ENCODE results near the gene SLC16A7.

DNA sequence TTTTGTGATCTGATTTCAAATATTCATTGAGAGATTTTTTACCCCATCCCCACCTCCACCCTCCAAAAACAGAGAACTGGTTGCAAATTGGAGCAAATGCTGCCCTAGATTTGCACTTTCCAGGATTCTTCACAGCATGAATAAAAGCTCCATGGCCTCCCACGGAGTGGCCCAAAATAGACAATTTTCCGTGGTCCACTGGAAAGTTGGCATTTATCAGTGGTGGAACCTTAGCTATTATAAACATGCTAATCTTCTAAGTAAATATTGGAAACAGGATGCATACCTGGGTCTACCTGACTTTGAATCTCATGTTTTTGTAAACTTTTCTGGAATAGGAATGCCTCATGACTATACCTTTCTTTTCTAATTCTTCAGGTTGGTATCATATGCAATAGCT is 123.9 kb downstream of the SLC16A7 start:
- TF ChIP-seq, protein P1, sequence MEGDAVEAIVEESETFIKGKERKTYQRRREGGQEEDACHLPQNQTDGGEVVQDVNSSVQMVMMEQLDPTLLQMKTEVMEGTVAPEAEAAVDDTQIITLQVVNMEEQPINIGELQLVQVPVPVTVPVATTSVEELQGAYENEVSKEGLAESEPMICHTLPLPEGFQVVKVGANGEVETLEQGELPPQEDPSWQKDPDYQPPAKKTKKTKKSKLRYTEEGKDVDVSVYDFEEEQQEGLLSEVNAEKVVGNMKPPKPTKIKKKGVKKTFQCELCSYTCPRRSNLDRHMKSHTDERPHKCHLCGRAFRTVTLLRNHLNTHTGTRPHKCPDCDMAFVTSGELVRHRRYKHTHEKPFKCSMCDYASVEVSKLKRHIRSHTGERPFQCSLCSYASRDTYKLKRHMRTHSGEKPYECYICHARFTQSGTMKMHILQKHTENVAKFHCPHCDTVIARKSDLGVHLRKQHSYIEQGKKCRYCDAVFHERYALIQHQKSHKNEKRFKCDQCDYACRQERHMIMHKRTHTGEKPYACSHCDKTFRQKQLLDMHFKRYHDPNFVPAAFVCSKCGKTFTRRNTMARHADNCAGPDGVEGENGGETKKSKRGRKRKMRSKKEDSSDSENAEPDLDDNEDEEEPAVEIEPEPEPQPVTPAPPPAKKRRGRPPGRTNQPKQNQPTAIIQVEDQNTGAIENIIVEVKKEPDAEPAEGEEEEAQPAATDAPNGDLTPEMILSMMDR (IDR thresholded peaks at IDR 0.05): no peak
- TF ChIP-seq POLR2A (IDR thresholded peaks at IDR 0.05): no peak

All from thyroid gland (tissue), 4 donors.